Nephron progenitor cell (in vitro differentiated cells): ENCODE results near the gene ZNF382.
A peak's percentile ranks its signal among the peaks of the same experiment; 100 is the strongest.
"Not testable (repeated sequence)": the region's sequence is repeated elsewhere in the genome, so short reads cannot be mapped to it uniquely, and the experiment has no call there.

Experiments
- DNase-seq: peaks from one replicate; pipeline ENCODE4 v3.0.0; 2021
- H3K27ac Mint-ChIP-seq: 2 replicates; pipeline ENCODE4 v1.8.0; 2021; ENCODE audit warnings: mild to moderate bottlenecking, moderate library complexity, mixed read lengths
- H3K27me3 Mint-ChIP-seq: 2 replicates; pipeline ENCODE4 v1.8.0; 2021; ENCODE audit warnings: mild to moderate bottlenecking, low read depth, mixed read lengths; ENCODE audit not compliant: poor library complexity
- H3K36me3 Mint-ChIP-seq: 2 replicates; pipeline ENCODE4 v1.8.0; 2021; ENCODE audit warnings: low read depth, mixed read lengths
- H3K4me1 Mint-ChIP-seq: 2 replicates; pipeline ENCODE4 v1.8.0; 2021; ENCODE audit warnings: mixed read lengths
- H3K4me3 Mint-ChIP-seq: 2 replicates; pipeline ENCODE4 v1.8.0; 2021; ENCODE audit warnings: mild to moderate bottlenecking, moderate library complexity, mixed read lengths
- H3K9me3 Mint-ChIP-seq: 2 replicates; pipeline ENCODE4 v1.8.0; 2021; ENCODE audit warnings: mild to moderate bottlenecking, moderate library complexity, mixed read lengths
- CTCF ChIP-seq: fragments of 200-600 bp; sonication (generic); IDR thresholded peaks from 2 replicates; pipeline ENCODE4 v1.5.0; 2021; ENCODE audit warnings: antibody characterized with exemption

ZNF382 gene

GRCh38 chr19:36574741-36575140, 30.4 kb upstream of the ZNF382 start:
- Mint-ChIP-seq H3K4me1 (peaks cover 33% of the 10 kb centered on the region), H3K9me3 (peaks cover 93% of the 10 kb centered on the region), H3K27me3 (no peaks in the 10 kb centered on the region), H3K27ac (no peak overlapping the region), H3K4me3 (peak overlapping the region; percentile 92), H3K36me3 (peaks cover 93% of the 10 kb centered on the region)
- no peak for DNase-seq
- TF ChIP-seq CTCF = no peak

- no peak for DNase-seq
- no peak overlapping the region for H3K4me3 Mint-ChIP-seq
- H3K4me1 Mint-ChIP-seq = peaks cover 24% of the 10 kb centered on the region
- peaks cover 96% of the 10 kb centered on the region for H3K9me3 Mint-ChIP-seq
- no peak for TF ChIP-seq CTCF
- peaks cover 93% of the 10 kb centered on the region for H3K36me3 Mint-ChIP-seq
- no peaks in the 10 kb centered on the region for H3K27me3 Mint-ChIP-seq
- no peak overlapping the region for H3K27ac Mint-ChIP-seq
Observed at GRCh38 chr19:36577271-36577996, 27.7 kb upstream of the ZNF382 start.

DNA sequence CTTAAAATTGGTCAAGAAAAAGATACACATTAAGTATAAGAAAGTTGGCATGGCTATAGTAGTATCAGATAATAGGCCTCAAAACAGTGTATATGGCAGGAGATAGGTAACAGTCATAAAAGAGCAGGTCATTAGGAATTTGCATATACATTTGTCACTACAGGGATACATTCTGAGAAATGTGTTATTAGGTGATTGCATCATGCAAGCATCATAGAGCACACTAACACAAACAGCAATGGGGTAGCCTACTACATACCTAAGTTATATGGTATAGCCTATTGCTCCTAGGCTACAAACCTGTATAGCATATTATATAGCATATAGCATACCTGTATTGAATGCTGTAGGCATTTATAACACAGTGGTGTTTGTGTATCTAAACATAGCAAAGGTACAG, 25.9 kb upstream of the ZNF382 start:
- Mint-ChIP-seq H3K36me3 (peaks cover 100% of the 10 kb centered on the region), H3K4me3 (no peak overlapping the region), H3K27ac (no peak overlapping the region), H3K27me3 (no peaks in the 10 kb centered on the region), H3K4me1 (peaks cover 8% of the 10 kb centered on the region), H3K9me3 (peaks cover 93% of the 10 kb centered on the region)
- no peak for DNase-seq
- no peak for TF ChIP-seq CTCF

- H3K36me3 Mint-ChIP-seq = peaks cover 54% of the 10 kb centered on the region
- H3K4me1 Mint-ChIP-seq = peaks cover 22% of the 10 kb centered on the region
- H3K9me3 Mint-ChIP-seq = peaks cover 65% of the 10 kb centered on the region
- H3K27me3 Mint-ChIP-seq = peaks cover 11% of the 10 kb centered on the region
- H3K27ac Mint-ChIP-seq, DNase-seq, H3K4me3 Mint-ChIP-seq: not testable (repeated sequence)
Observed at GRCh38 chr19:36602681-36603080, 2.4 kb upstream of the ZNF382 start.

- peak overlapping the region; percentile 93 for H3K4me3 Mint-ChIP-seq
- peaks cover 68% of the 10 kb centered on the region for H3K36me3 Mint-ChIP-seq
Observed at GRCh38 chr19:36604656-36605100, 435 bp upstream of the ZNF382 start.

More at GRCh38 chr19:36604656-36605100, 435 bp upstream of the ZNF382 start:
- peak; percentile 50 for DNase-seq
- Mint-ChIP-seq H3K27ac (peak overlapping the region; percentile 62), H3K27me3 (peaks cover 11% of the 10 kb centered on the region), H3K9me3 (peaks cover 73% of the 10 kb centered on the region), H3K4me1 (peaks cover 22% of the 10 kb centered on the region)
- TF ChIP-seq CTCF = no peak
